ENCODE measurements around the gene HYDIN. TPM values are rescaled to one million over a fixed set of nuclear protein-coding genes. Genes with fewer than 3 reads are reported as not detected.

HYDIN gene
- total RNA-seq, 2 donors from 2014 or later: 1.5 to 12.5 TPM

- Histone ChIP-seq H3K27me3 (replicated peaks; ENCODE audit: insufficient read depth) (no peaks in the 10 kb centered on the region), H3K27ac (no peak overlapping the region), H3K4me3 (no peak overlapping the region), H3K9me3 (no peaks in the 10 kb centered on the region), H3K4me1 (replicated peaks) (no peaks in the 10 kb centered on the region), H3K36me3 (no peaks in the 10 kb centered on the region)
- 92% methylated on average over 4 of the region's 4 CpGs for WGBS
- intact Hi-C loops (cut with DNase I): no loop called here
- no peak for TF ChIP-seq POLR2AphosphoS5 (IDR thresholded peaks at IDR 0.05)
- TF ChIP-seq CTCF (IDR thresholded peaks at IDR 0.05): no peak
- no peak for TF ChIP-seq POLR2A (IDR thresholded peaks at IDR 0.05)
- no peak for DNase-seq (ENCODE audit: low spot score)
Measured at GRCh38 chr16:70766658-70767057, 463.9 kb downstream of the HYDIN start.

- no peaks in the 10 kb centered on the region for H3K27me3 ChIP-seq (replicated peaks; ENCODE audit: insufficient read depth)
- no peaks in the 10 kb centered on the region for H3K9me3 ChIP-seq
- no peak overlapping the region for H3K27ac ChIP-seq
- intact Hi-C loops (cut with DNase I): no loop called here
- no peak for DNase-seq (ENCODE audit: low spot score)
- H3K4me3 ChIP-seq: no peak overlapping the region
- no peak for TF ChIP-seq POLR2A (IDR thresholded peaks at IDR 0.05)
- no peak for TF ChIP-seq POLR2AphosphoS5 (IDR thresholded peaks at IDR 0.05)
- no peak for TF ChIP-seq CTCF (IDR thresholded peaks at IDR 0.05)
- 89% methylated on average over 8 of the region's 8 CpGs for WGBS
- no peaks in the 10 kb centered on the region for H3K4me1 ChIP-seq (replicated peaks)
- H3K36me3 ChIP-seq: no peaks in the 10 kb centered on the region
Measured at GRCh38 chr16:70766176-70766575, 464.3 kb downstream of the HYDIN start.

- WGBS: 95% methylated on average over 8 of the region's 8 CpGs
- H3K36me3 ChIP-seq: no peaks in the 10 kb centered on the region
Measured at GRCh38 chr16:70765491-70765890, 465.0 kb downstream of the HYDIN start.

GRCh38 chr16:70764632-70765031 lies 465.9 kb downstream of the HYDIN start:
- whole genome bisulfite sequencing: 98% methylated on average over 10 of the region's 10 CpGs
- no peaks in the 10 kb centered on the region for H3K36me3 ChIP-seq
- intact Hi-C loops (cut with DNase I): no loop called here

More at GRCh38 chr16:70765491-70765890, 465.0 kb downstream of the HYDIN start:
- Histone ChIP-seq H3K4me1 (replicated peaks) (no peaks in the 10 kb centered on the region), H3K27me3 (replicated peaks; ENCODE audit: insufficient read depth) (no peaks in the 10 kb centered on the region), H3K9me3 (no peaks in the 10 kb centered on the region), H3K4me3 (no peak overlapping the region), H3K27ac (no peak overlapping the region)
- intact Hi-C loops (cut with DNase I): no loop called here
- TF ChIP-seq POLR2AphosphoS5 (IDR thresholded peaks at IDR 0.05) (no peak), CTCF (IDR thresholded peaks at IDR 0.05) (no peak), POLR2A (IDR thresholded peaks at IDR 0.05) (no peak)
- DNase-seq (ENCODE audit: low spot score): no peak

More at GRCh38 chr16:70764632-70765031, 465.9 kb downstream of the HYDIN start:
- Histone ChIP-seq H3K27me3 (replicated peaks; ENCODE audit: insufficient read depth) (no peaks in the 10 kb centered on the region), H3K9me3 (no peaks in the 10 kb centered on the region), H3K27ac (no peak overlapping the region), H3K4me1 (replicated peaks) (no peaks in the 10 kb centered on the region), H3K4me3 (no peak overlapping the region)
- DNase-seq (ENCODE audit: low spot score): no peak
- TF ChIP-seq POLR2A (IDR thresholded peaks at IDR 0.05): no peak
- TF ChIP-seq CTCF (IDR thresholded peaks at IDR 0.05): no peak
- no peak for TF ChIP-seq POLR2AphosphoS5 (IDR thresholded peaks at IDR 0.05)
